ENCODE results near the gene HIPK3.

DNA sequence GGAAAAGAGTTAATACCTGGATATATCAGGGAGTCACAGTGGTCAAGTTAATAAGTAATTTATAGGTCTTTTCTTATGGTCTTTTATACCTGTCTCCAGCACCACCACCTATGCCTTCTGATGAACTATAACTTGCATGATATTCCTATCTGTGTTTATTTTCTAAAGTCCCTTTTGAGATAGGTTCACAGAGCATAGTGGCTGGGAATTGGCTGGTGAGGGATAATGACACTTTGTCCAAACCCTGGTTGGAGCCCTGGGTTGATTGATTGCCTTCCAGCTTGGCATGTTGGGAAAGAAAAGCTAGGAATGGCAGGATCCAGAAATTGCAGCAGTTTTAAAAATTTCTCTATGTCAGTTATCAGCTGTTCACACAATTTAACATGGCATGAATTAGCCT, 23.2 kb downstream of the HIPK3 start:
- TF ChIP-seq POLR2A (IDR thresholded peaks at IDR 0.05; ENCODE audit: low read depth, low read length) (no peak), POLR2AphosphoS5 (IDR thresholded peaks at IDR 0.05; ENCODE audit: low read depth, low read length) (no peak), POU2F2 (IDR thresholded peaks at IDR 0.05; ENCODE audit: low read depth, low read length) (no peak)

All from GM12891 (cell line).